KOPT-K1 (cell line): ENCODE measurements around the gene USP8.

Source experiments
- H3K27ac ChIP-seq: fragments of 200-600 bp; sonication (generic); 2 replicates; pipeline ENCODE4 v1.5.1; 2016; ENCODE audit warnings: antibody characterized with exemption, mild to moderate bottlenecking, low read depth, low read length; ENCODE audit not compliant: poor library complexity, severe bottlenecking
- H3K36me3 ChIP-seq: fragments of 200-600 bp; sonication (generic); 2 replicates; pipeline ENCODE4 v1.5.1; 2017; ENCODE audit warnings: antibody characterized with exemption, mild to moderate bottlenecking, low read length, moderate library complexity; ENCODE audit not compliant: insufficient read depth
- H3K9me3 ChIP-seq: fragments of 200-600 bp; sonication (generic); 2 replicates; pipeline ENCODE4 v1.5.1; 2017; ENCODE audit warnings: antibody characterized with exemption, low read length, mild to moderate bottlenecking; ENCODE audit not compliant: insufficient read depth, poor library complexity, severe bottlenecking

Gene USP8

DNA sequence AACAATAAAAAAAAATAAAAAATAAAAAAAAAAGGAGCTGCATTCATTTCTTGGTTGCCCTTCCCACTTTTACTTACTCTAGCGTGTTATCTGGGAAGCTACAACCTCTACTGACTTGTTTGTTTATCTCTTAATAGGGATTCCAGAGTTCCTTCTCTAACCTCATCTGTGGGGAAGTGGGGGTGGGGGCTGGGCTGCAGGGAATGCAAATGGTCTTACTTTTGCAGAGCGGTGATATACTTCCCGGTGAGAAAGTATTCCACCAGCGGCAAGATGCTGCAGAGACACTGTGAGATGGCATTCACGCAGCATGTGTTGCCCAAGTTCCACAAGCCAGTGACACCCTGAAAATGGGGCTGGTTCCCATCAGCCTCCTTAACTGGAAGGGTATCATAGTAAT lies 120.2 kb downstream of the USP8 start:
- no peaks in the 10 kb centered on the region for H3K36me3 ChIP-seq
- no peaks in the 10 kb centered on the region for H3K9me3 ChIP-seq
- no peak overlapping the region for H3K27ac ChIP-seq

- Histone ChIP-seq H3K9me3 (no peaks in the 10 kb centered on the region), H3K27ac (no peak within 1 kb of the TSS), H3K36me3 (no peaks in the 10 kb centered on the region)
These were observed 122.4 kb downstream of the USP8 start, which contains the start of gene USP50 for GRCh38 chr15:50546566-50546965. Gene USP50 (minus strand): TSS chr15:50546666. CDS start chr15:50546525, 141 bp downstream.

- H3K27ac ChIP-seq = no peak overlapping the region
- H3K36me3 ChIP-seq = no peaks in the 10 kb centered on the region
- H3K9me3 ChIP-seq = no peaks in the 10 kb centered on the region
These were observed 125.1 kb downstream of the USP8 start for GRCh38 chr15:50549326-50549725.

- H3K27ac ChIP-seq = no peak overlapping the region
- H3K9me3 ChIP-seq = no peaks in the 10 kb centered on the region
- no peaks in the 10 kb centered on the region for H3K36me3 ChIP-seq
These were observed 128.0 kb downstream of the USP8 start for GRCh38 chr15:50552238-50552637.

GRCh38 chr15:50556642-50557371 lies 132.6 kb downstream of the USP8 start:
- Histone ChIP-seq H3K27ac (no peak overlapping the region), H3K36me3 (peaks cover 34% of the 10 kb centered on the region), H3K9me3 (no peaks in the 10 kb centered on the region)

- H3K36me3 ChIP-seq = peaks cover 46% of the 10 kb centered on the region
- no peaks in the 10 kb centered on the region for H3K9me3 ChIP-seq
- H3K27ac ChIP-seq = no peak overlapping the region
These were observed 133.8 kb downstream of the USP8 start for GRCh38 chr15:50558012-50558411.

DNA sequence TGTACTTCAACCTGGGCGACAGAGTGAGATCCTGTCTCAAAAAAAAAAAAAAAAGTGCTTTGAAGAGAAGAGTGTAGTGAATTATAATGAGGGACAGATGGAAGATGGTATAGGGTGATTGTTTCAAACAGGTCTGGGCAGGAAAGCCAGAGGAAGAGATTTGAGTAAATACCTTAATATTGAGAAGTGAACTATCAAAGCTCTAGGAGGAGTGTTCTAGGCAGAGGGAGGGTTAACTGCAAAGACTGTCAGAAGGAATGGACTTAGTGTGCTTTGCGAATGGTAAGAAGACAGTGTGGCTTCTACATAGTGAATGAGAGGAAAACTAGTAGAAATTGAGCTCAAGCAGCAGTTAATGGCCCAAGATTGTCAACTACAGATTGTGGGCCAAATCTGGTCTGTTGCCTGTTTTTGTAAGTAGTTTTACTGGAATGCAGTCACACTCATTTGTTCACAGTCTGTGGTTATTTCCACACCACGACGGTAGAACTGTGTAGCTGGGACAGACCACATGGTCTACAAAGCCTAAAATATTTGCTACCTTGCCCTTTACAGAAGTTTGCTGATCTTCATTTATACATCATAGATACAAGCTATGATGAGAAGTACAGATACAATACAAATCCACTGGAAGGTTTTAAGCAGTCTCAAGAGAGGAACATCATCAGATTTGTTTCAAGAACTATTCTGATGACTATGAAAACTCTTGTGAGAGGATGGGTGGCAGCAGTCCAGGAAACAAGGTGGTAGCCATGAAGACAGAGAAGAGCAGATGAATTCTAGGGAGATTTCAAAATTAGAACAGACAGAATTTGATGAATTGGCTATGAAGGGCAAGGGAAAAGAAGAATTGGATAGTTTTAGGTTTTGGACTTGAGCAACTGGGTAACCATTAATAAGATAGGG lies 138.8 kb downstream of the USP8 start:
- H3K27ac ChIP-seq = no peak overlapping the region
- no peaks in the 10 kb centered on the region for H3K9me3 ChIP-seq
- peaks cover 71% of the 10 kb centered on the region for H3K36me3 ChIP-seq

GRCh38 chr15:50563756-50564155 lies 139.6 kb downstream of the USP8 start:
- peaks cover 70% of the 10 kb centered on the region for H3K36me3 ChIP-seq
- no peaks in the 10 kb centered on the region for H3K9me3 ChIP-seq
- H3K27ac ChIP-seq = no peak overlapping the region
